Superior temporal gyrus (tissue), 1 donor: Measurements from ENCODE around the gene METTL1.
"Not testable (repeated sequence)": the region's sequence is repeated elsewhere in the genome, so short reads cannot be mapped to it uniquely, and the experiment has no call there.

ENCODE experiments used
- DNase-seq: peaks from one replicate; pipeline ENCODE4 v3.0.0-alpha.2; 2016; ENCODE audit errors: extremely low spot score

METTL1 gene

DNA sequence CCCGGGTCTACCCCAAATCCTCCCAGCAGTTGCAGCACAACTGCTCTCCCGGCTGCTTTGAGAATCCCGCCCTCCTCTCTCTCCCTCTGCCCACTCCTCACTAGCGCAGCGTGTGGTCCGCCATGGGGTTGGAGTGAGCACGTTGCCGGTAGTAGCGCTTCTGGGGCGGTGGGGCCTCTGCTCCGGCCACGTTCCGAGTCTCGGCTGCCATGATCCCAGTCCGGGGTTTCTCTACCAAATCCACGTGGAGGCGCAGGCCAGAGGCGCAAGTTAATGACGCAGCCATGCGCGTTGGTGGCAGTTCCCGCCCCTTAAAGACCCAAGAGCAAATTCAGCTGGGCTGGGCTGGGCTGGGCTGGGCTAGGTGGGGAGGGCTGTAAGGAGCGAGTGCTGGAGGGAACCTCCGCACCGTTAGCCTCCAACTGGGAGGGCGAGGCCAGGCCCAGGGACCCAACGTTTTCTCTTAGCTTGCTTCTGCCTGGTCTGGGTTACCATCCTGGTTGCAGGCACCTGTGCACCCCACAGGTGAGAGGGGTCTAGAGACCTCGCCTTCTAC lies at the start of gene METTL1:
Gene METTL1, minus strand, starts transcription at position 233 of the 556 bp plus-strand sequence. Its CDS starts 22 bp downstream, at position 211.
- peak; percentile 97 for DNase-seq

DNA sequence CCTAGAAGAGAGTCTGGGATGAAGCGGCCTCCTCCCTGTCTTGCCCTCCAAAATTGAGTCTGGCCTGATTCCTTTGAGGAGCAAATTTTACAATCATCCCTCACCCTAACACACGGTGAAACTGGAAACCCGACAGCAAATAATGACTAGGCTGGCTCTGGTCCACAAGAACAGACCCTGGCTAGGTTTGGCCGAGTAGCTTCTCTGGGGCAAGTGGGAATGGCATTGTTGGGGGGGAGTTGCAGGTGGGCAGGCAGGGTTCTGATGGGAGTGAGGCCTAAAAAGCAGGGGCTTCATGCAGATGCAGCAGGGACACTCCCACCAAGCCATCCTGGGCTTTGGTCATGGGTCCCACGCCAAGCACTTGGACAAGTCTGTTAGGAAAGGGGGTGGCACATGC lies 49.1 kb upstream of the METTL1 start:
- DNase-seq, result not testable (repeated sequence)

GRCh38 chr12:57820119-57820518 lies 48.2 kb upstream of the METTL1 start:
- DNase-seq, result not testable (repeated sequence)

GRCh38 chr12:57817990-57818331 lies 46.1 kb upstream of the METTL1 start:
- DNase-seq, result not testable (repeated sequence)

DNA sequence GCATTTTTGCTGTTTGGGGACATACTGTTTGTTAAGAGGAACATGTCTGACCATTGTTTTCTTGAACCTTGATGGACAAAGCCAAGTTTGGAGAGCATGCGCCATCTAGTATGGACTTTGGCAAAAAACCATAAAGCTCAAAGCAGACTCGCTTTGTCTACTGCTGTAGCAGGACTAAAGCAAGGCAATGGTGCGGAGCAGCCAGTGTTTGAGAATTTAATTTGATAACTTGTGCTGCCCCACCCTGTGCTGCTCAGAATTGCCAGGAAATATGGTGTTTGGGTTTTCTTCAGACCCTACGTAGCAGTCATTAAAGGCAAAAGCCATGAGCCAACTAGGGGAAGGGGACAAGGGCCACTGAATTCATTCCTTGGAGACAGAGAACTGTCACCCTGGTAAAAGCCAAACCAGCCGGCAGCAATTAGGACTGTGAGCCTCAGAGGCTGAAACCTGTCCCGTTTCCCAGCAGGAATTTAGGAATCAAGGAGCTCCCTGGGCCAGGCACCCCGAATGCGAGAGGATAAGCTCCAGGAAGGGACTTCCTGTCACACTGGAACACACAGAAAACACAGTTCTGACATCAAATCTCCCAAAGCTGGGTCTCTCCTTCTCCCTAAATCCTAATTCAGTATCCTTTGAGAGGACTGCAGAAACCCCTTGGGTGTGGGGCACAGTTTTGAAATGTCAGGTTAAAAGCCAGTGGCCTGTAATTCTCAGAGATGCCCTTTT lies 45.5 kb upstream of the METTL1 start:
- no peak for DNase-seq

GRCh38 chr12:57816855-57817151 lies 44.9 kb upstream of the METTL1 start:
- no peak for DNase-seq

DNA sequence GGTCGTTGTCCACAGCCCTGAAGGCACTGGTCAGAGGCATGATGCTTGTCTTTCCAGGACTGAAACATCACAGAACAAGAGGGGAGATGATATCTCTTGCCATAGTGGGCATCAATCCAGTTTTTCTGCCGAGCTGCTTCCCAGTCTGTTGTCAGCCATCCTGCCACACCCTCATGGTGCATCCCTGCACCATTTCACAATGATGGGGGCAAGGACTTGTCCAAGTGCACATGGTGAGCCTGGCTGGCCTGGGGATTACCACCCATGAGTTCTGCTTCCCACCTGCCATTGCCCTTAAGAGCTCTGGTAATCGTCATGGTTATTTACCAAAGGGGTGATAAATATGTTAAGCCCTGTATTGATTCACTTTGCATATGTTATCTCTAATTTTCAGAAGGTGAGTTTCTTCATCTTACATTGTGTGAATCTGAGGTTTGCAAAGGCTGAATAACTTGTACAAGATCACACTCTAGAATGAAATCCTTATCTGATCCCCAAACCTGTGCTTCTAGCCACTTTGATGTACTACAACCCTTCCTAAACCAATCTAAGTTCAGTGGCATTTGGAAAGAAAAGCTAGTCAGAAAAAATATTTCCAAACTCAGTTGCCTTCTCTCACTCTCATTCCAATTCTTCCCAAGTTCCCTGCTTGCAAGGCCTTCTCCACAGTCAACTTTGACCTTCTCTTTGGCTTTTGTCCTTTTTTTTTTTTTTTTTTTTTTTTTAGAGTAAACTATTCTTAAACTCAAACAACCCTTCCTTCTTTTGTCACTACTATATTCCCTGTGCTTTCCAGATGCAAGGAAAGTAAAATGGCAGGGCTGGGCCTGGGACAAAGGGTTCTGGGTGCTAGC lies 44.3 kb upstream of the METTL1 start:
- DNase-seq, result no peak

GRCh38 chr12:57815177-57816000 lies 43.5 kb upstream of the METTL1 start:
- DNase-seq, result no peak

GRCh38 chr12:57813971-57814772 lies 42.3 kb upstream of the METTL1 start:
- no peak for DNase-seq

DNA sequence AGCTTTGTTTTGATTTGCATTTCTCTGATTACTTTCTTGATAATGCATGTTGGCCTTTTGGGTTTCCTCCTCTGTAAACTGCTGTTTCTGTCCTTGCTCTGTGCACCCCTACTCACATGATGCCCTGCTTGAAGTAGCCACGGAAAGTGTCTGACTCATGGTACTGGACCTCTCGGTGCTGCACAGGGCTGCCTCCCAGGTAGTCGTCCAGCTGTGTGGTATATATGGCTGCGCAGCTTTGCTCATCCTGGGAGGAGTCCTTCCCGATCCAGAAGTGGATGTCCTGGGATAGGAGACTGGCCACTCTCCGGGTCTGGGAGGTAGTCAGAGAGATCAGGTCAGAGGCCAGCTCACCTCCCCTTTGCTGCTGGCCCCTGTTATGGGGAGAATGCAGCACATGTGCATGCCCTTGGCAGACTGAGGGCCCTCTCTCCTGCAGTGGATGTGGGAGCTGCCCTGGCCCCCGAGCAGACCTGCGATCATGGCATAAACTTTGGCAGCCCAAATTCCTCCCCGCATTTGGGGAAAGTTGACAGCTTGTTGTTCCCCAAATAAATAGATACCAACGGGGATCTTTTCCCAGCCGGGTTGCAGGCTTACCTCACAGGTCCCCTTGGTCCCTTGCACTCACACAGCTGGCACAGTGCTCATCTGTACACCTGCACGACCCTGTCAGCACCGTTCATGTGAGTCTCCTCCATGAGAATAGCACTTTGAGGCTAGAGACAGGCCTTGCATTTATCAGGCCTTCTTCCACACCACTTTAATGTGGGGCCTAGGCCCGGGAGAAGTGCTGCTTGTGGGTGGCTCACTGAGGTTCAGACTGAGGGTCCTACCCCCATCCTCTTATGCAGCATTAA lies 41.4 kb upstream of the METTL1 start:
- DNase-seq, result no peak

GRCh38 chr12:57811028-57811755 lies 39.3 kb upstream of the METTL1 start:
- DNase-seq, result no peak

GRCh38 chr12:57810450-57810849 lies 38.5 kb upstream of the METTL1 start:
- no peak for DNase-seq

GRCh38 chr12:57809425-57809824 lies 37.5 kb upstream of the METTL1 start:
- no peak for DNase-seq

DNA sequence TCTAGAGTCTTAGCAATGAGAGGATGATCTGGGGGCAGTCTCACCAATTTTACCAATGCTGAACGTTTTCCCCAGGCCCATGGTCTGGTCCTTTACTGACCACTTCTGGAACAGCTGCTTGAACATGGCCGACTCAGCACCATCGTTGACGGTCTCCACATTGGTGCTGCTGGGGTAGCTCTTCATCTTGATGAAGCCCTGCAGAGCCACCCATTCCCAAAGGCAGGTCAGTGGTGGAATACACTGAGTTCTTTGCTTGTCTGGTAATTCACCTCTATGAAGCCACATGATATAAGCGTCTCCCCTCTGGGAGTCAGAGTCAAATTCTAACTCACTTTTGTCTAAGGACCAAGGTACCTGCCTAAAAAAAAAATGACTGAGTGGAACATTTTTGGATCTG lies 36.4 kb upstream of the METTL1 start:
- no peak for DNase-seq

DNA sequence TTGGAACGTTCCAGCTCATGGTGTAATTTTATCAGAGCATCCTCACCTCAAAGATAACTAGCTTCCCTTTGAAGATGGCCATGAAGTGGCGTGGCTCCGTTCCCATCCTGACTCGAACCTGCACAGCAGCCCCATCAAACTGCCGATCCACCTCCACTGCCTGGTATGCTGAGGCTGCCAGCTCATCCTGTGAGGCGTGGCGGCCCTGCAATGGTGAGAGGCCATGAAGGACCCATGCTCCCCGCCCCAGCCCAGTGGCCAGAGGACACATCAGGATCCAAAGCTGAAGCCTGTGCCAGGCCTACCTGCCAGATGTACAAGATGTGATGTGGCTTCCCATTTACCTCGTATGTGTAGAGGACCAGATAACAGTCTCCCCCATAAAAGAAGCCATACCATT lies 35.4 kb upstream of the METTL1 start:
- DNase-seq, result no peak

DNA sequence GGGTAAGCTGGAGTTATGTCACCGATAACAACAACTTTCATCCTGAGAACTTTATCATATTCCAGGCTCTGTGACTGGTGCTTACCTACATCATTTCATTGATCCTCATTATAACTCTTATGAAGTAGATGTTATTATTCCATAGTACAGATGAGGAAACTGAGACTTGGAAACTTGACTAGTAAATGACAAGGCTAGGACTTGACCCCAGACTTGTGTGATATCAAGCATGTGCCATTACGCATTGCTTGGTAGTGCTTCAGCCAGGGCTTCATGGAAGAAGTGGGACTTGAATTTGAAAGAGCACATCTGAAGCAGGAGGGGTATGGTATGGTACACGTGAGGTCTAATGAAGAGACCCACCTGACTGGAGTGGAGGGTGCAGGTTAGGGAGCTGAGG lies 34.8 kb upstream of the METTL1 start:
- DNase-seq, result no peak

DNA sequence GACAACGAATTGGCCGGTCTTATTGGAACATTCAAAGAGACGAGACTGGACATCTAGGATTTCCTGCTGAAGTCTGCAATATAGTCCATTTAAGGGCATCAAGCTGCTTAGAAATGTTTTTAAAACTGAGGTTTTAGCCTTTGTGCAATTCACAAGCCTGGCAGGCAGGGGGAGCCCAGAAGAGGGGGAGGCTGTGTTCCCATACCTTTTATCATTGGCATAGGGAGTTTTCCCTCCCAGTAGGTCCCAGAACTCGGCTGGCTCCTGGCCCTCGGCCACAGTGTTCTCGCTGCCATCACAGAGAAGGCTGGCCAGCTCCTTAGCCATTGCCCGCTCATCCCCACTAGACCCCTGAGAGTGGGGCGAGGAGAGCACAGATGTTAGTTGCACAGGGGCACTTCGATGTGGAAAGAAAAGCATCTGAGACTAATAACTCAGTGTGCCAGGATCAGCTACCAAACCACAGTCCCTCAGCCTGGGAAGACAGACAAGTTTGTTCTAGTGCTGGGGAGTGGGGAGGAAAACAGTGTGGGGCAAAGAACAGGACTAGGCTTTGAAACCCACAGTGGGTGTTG lies 31.5 kb upstream of the METTL1 start:
- DNase-seq, result peak; percentile 64

GRCh38 chr12:57802607-57803006 lies 30.7 kb upstream of the METTL1 start:
- DNase-seq, result no peak

GRCh38 chr12:57800965-57801364 lies 29.1 kb upstream of the METTL1 start:
- DNase-seq, result no peak
